Endothelial cell of umbilical vein (primary cell): ENCODE data around the gene BBS2. TPM values are rescaled to one million over a fixed set of nuclear protein-coding genes. Genes with fewer than 3 reads are reported as not detected.
A peak's percentile ranks its signal among the peaks of the same experiment; 100 is the strongest.

Source experiments
- BruUV-seq: library from RNA; stranded (reverse); fragments of 400-500 nt; replicated peaks from 2 replicates; lab custom pipeline; 2021; lab: Mats Ljungman, UMichigan
- CTCF ChIA-PET: fragments of 300-600, 350-600 bp; sonication (Branson Sonifier 250); formaldehyde crosslinking; loops from one replicate; lab custom pipeline; 2021; ENCODE audit warnings: antibody characterized with exemption, inconsistent platforms; lab: Charles Lee
- POLR2A ChIA-PET: fragments of 300-600, 350-600 bp; sonication (Branson Sonifier 250); formaldehyde crosslinking; loops from one replicate; lab custom pipeline; 2021; ENCODE audit warnings: antibody characterized with exemption, inconsistent platforms; lab: Charles Lee
- DNase-seq: peaks from one replicate; pipeline ENCODE4 v3.0.0-alpha.2; 2011; ENCODE audit warnings: low read depth, low spot score
- FAIRE-seq: peaks from 2 replicates; lab custom pipeline; 2011; peaks lifted over from hg19 to GRCh38; lab: Jason Lieb, UNC
- H2AFZ ChIP-seq: 2 replicates; pipeline ENCODE4 v1.6.0; 2012; ENCODE audit warnings: low read depth, low read length, control low read depth, inconsistent platforms
- H3K27ac ChIP-seq: 2 replicates; pipeline ENCODE4 v1.5.1; 2011; ENCODE audit warnings: low read depth, mild to moderate bottlenecking, control low read depth, low read length, moderate library complexity; ENCODE audit not compliant: insufficient read depth
- H3K27me3 ChIP-seq, 2 experiments: 2 replicates each; pipeline versions ENCODE4 v1.6.0 to v1.6.1; 2011; ENCODE audit warnings: low read length in 2 of 2, mixed read lengths in 1 of 2; ENCODE audit not compliant: control insufficient read depth in 2 of 2, insufficient read depth in 2 of 2
- H3K36me3 ChIP-seq, 2 experiments: 2 replicates in 1 of 2; 3 replicates in 1 of 2; pipeline ENCODE4 v1.5.1; 2011; ENCODE audit warnings: low read length in 2 of 2, mild to moderate bottlenecking in 1 of 2, moderate library complexity in 1 of 2; ENCODE audit not compliant: control insufficient read depth in 2 of 2, insufficient read depth in 2 of 2; ENCODE audit errors: extremely low read depth in 1 of 2
- H3K4me1 ChIP-seq: 3 replicates; pipeline ENCODE4 v1.5.1; 2011; ENCODE audit warnings: mild to moderate bottlenecking, low read length; ENCODE audit not compliant: control insufficient read depth, insufficient read depth; ENCODE audit errors: extremely low read depth
- H3K4me2 ChIP-seq: 2 replicates; pipeline ENCODE4 v1.6.1; 2011; ENCODE audit warnings: low read length, control low read depth, mixed read lengths; ENCODE audit not compliant: insufficient read depth
- H3K4me3 ChIP-seq, 3 experiments: fragments of 200-600 bp in 1 of 3; sonication (generic), shearing (Covaris generic) in 1 of 3; replicated peaks in 1 of 3; 2 replicates each; pipeline ENCODE4 v1.5.1; 2011 to 2016; ENCODE audit warnings: control low read depth in 3 of 3, low read length in 3 of 3, mild to moderate bottlenecking in 2 of 3, inconsistent platforms in 1 of 3, low read depth in 1 of 3, moderate library complexity in 1 of 3; ENCODE audit not compliant: insufficient read depth in 1 of 3
- H3K79me2 ChIP-seq: 2 replicates; pipeline ENCODE4 v1.6.0; 2012; ENCODE audit warnings: low read length, inconsistent platforms; ENCODE audit not compliant: control insufficient read depth, insufficient read depth
- H3K9ac ChIP-seq: replicated peaks from 2 replicates; pipeline ENCODE3; 2011; ENCODE audit warnings: low read length, control low read depth; ENCODE audit not compliant: insufficient read depth; ENCODE audit errors: extremely low read depth
- H3K9me1 ChIP-seq: replicated peaks from 3 replicates; pipeline ENCODE4 v1.6.0; 2011; ENCODE audit warnings: mild to moderate bottlenecking, low read length; ENCODE audit not compliant: control insufficient read depth, insufficient read depth; ENCODE audit errors: extremely low read depth
- H3K9me3 ChIP-seq: replicated peaks from 2 replicates; pipeline ENCODE4 v1.5.1; 2012; ENCODE audit warnings: low read length, inconsistent platforms; ENCODE audit not compliant: control insufficient read depth, insufficient read depth
- H4K20me1 ChIP-seq: replicated peaks from 2 replicates; pipeline ENCODE3; 2011; ENCODE audit warnings: mild to moderate bottlenecking, low read length; ENCODE audit not compliant: control insufficient read depth, insufficient read depth; ENCODE audit errors: extremely low read depth
- CTCF ChIP-seq, 2 donors: IDR thresholded peaks; 1 replicate in 1 of 2; 2 replicates in 1 of 2; pipeline ENCODE4 v1.5.1; 2011; ENCODE audit warnings: low read length in 2 of 2, mild to moderate bottlenecking in 2 of 2, moderate library complexity in 2 of 2, control low read depth in 1 of 2, inconsistent platforms in 1 of 2, low read depth in 1 of 2; ENCODE audit not compliant: insufficient read depth in 1 of 2; ENCODE audit errors: extremely low read depth in 1 of 2
- EZH2 ChIP-seq: IDR thresholded peaks from 2 replicates; pipeline ENCODE4 v1.6.1; 2012; ENCODE audit warnings: borderline replicate concordance, low read depth, mild to moderate bottlenecking, moderate library complexity, low read length, inconsistent platforms; ENCODE audit not compliant: severe bottlenecking
- FOS ChIP-seq: IDR thresholded peaks from 2 replicates; pipeline ENCODE4 v1.6.1; 2011; ENCODE audit warnings: mild to moderate bottlenecking, low read length, moderate library complexity, borderline replicate concordance; ENCODE audit not compliant: insufficient read depth
- GATA2 ChIP-seq: IDR thresholded peaks from 2 replicates; pipeline ENCODE4 v1.7.0; 2011; ENCODE audit warnings: low read depth, mild to moderate bottlenecking, moderate library complexity, mixed read lengths, low read length; ENCODE audit not compliant: insufficient read length, insufficient read depth
- JUN ChIP-seq: IDR thresholded peaks from 2 replicates; pipeline ENCODE4 v1.6.1; 2011; ENCODE audit warnings: borderline replicate concordance, low read depth; ENCODE audit not compliant: insufficient read length, insufficient read depth
- MAX ChIP-seq: IDR thresholded peaks from 2 replicates; pipeline ENCODE4 v1.6.1; 2011; ENCODE audit not compliant: insufficient read depth, insufficient read length
- MYC ChIP-seq: IDR thresholded peaks from one replicate; pipeline ENCODE4 v1.6.1; 2011; ENCODE audit warnings: mild to moderate bottlenecking, low read depth, low read length
- POLR2A ChIP-seq: IDR thresholded peaks from 2 replicates; pipeline ENCODE4 v1.6.1; 2012; ENCODE audit warnings: low read depth, mild to moderate bottlenecking, control low read depth, low read length
- POLR2AphosphoS5 ChIP-seq: IDR thresholded peaks from 2 replicates; pipeline ENCODE4 v1.6.1; 2012; ENCODE audit warnings: low read depth, mild to moderate bottlenecking, control low read depth, low read length, moderate library complexity; ENCODE audit not compliant: insufficient read depth
- dilution Hi-C: fragments of 300-500 bp; cut with MboI; formaldehyde crosslinking; loops from one replicate; pipeline ENCODE4 v1.15.0; 2019; ENCODE audit warnings: low sequenced_read_pairs; ENCODE audit not compliant: extremely low pct_ligation_motif_present
- intact Hi-C: fragments of 100-400 bp; cut with micrococcal nuclease; formaldehyde crosslinking; loops from one replicate; pipeline ENCODE4 v1.10.0; 2022
- polyA plus RNA-seq, 4 experiments: library from polyadenylated mRNA; depleted of rRNA in 3 of 4; stranded (reverse) in 3 of 4; unstranded in 1 of 4; fragments of >200 nt; gene quantifications; 2 replicates each; pipeline versions ENCODE4 v1.2.1 to v1.2.3, GENCODE V29; 2011 to 2012; ENCODE audit warnings: missing spikeins in 1 of 4
- total RNA-seq: library from RNA; stranded (reverse); gene quantifications from 2 replicates; pipeline ENCODE4 v1.2.3, GENCODE V29; 2021

The BBS2 gene
- total and polyA plus RNA-seq, 2 donors (not counting 3 experiments of a cell fraction or from before 2014, with no cell fraction given): 37.6 to 44.8 TPM

DNA sequence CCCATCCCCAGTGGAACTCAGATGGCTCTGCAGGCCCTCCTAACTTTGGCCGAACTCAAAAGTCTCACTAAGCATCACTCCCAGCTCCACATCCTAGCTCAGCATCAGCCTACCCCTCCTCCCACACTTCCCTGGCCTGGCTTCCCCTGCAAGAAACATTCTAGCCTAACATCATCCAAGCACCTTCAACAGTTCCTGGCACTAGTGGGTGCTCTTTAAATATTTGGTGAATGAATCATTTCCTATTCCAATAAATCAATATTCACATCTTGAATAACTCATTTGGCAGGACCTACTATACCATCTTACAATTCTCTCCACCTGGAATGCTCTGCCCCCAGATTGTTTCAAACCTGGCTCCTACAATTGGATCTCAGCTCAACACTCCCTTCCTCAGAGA lies 11.0 kb upstream of the BBS2 start:
- POLR2A ChIA-PET: no interaction called here
- H3K4me2 ChIP-seq: peak overlapping the region; percentile 23
- peak overlapping the region; percentile 20 for H2AFZ ChIP-seq
- H4K20me1 ChIP-seq: no peaks in the 10 kb centered on the region
- H3K9me3 ChIP-seq: no peaks in the 10 kb centered on the region
- no peak overlapping the region for H3K9ac ChIP-seq
- TF ChIP-seq CTCF (IDR thresholded peaks at IDR 0.05; ENCODE audit: extremely low read depth in 1 of 2, insufficient read depth in 1 of 2, low read depth in 1 of 2, low read length in 2 of 2) (no peak), MAX (no peak), MYC (no peak), POLR2AphosphoS5 (no peak), JUN (no peak), POLR2A (no peak), GATA2 (no peak), FOS (no peak), EZH2 (no peak)
- no peak for DNase-seq
- intact Hi-C loops: loop anchor here (1.0 kb wide), 1 partner anchor 11 kb away; the partner anchor contains the start of gene BBS2
- peaks cover under 1 to 4% of the 10 kb centered on the region in 2 experiments for H3K27me3 ChIP-seq
- H3K9me1 ChIP-seq: no peaks in the 10 kb centered on the region
- H3K36me3 ChIP-seq: no peaks in the 10 kb centered on the region
- CTCF ChIA-PET: interaction anchor here (1.0 to 1.4 kb wide), 6 partner anchors 14 to 171 kb away, joined by 3 to 6 read pairs (median 4); no protein-coding TSS in a partner anchor
- dilution Hi-C loops: no loop called here
- FAIRE-seq: peak; percentile 66
- H3K79me2 ChIP-seq: no peaks in the 10 kb centered on the region
- BruUV-seq: no TSS peak
- no peak overlapping the region for H3K4me3 ChIP-seq
- H3K4me1 ChIP-seq: peaks cover 10% of the 10 kb centered on the region
- no peak overlapping the region for H3K27ac ChIP-seq
